Panc1 (cell line): ENCODE results near the gene IGFBP7. TPM values are rescaled to one million over a fixed set of nuclear protein-coding genes. Genes with fewer than 3 reads are reported as not detected.

Source experiments
- ATAC-seq: fragments of 200-7000 bp; cut with Tn5 transposase; 2 replicates; pipeline ENCODE4 v1.9.1; 2020; ENCODE audit warnings: mild to moderate bottlenecking, moderate library complexity
- BruUV-seq: library from RNA; stranded (reverse); fragments of 400-500 nt; replicated peaks from 2 replicates; lab custom pipeline; 2021; lab: Mats Ljungman, UMichigan
- CTCF ChIA-PET: fragments of 300-600 bp; sonication (Branson Sonifier 250); formaldehyde crosslinking; loops from one replicate; lab custom pipeline; 2022; ENCODE audit warnings: antibody characterized with exemption; lab: Charles Lee
- POLR2A ChIA-PET: fragments of 300-600 bp; sonication (Branson Sonifier 250); formaldehyde crosslinking; loops from one replicate; lab custom pipeline; 2022; ENCODE audit warnings: antibody characterized with exemption; lab: Charles Lee
- DNase-seq: peaks from one replicate; pipeline ENCODE4 v3.0.0-alpha.2; 2010; ENCODE audit warnings: low read depth, low spot score
- H3K27ac ChIP-seq: 2 replicates; pipeline ENCODE4 v1.5.1; 2011; ENCODE audit warnings: mild to moderate bottlenecking, low read length, inconsistent platforms
- H3K27me3 ChIP-seq: fragments of 200-500 bp; sonication (Bioruptor generic); 2 replicates; pipeline ENCODE4 v1.6.0; 2014; ENCODE audit warnings: low read length, inconsistent platforms; ENCODE audit not compliant: control insufficient read depth, insufficient read depth
- H3K36me3 ChIP-seq: fragments of 200-500 bp; sonication (Bioruptor generic); 2 replicates; pipeline ENCODE4 v1.5.1; 2014; ENCODE audit warnings: inconsistent platforms, mild to moderate bottlenecking, low read length, moderate library complexity; ENCODE audit not compliant: control insufficient read depth, insufficient read depth
- H3K4me1 ChIP-seq: 2 replicates; pipeline ENCODE4 v1.5.1; 2011; ENCODE audit warnings: inconsistent platforms, mild to moderate bottlenecking, low read length, moderate library complexity; ENCODE audit not compliant: control insufficient read depth, insufficient read depth
- H3K4me3 ChIP-seq, 2 experiments: 2 replicates each; pipeline ENCODE4 v1.5.1; 2011 to 2012; ENCODE audit warnings: low read depth in 2 of 2, low read length in 2 of 2, mild to moderate bottlenecking in 2 of 2, inconsistent platforms in 1 of 2, moderate library complexity in 1 of 2
- H3K9me3 ChIP-seq: fragments of 200-500 bp; sonication (Bioruptor generic); 2 replicates; pipeline ENCODE4 v1.5.1; 2014; ENCODE audit warnings: low read depth, mild to moderate bottlenecking, inconsistent platforms, low read length, moderate library complexity; ENCODE audit not compliant: control insufficient read depth, insufficient read depth
- POLR2AphosphoS5 ChIP-seq: IDR thresholded peaks from 2 replicates; pipeline ENCODE4 v1.6.1; 2012; ENCODE audit warnings: mild to moderate bottlenecking, low read depth, low read length, moderate library complexity
- REST ChIP-seq, 2 experiments: IDR thresholded peaks; 2 replicates each; pipeline ENCODE4 v1.6.1; 2011 to 2012; ENCODE audit warnings: low read depth in 2 of 2, control low read depth in 1 of 2, low read length in 1 of 2, mild to moderate bottlenecking in 1 of 2, moderate library complexity in 1 of 2; ENCODE audit not compliant: insufficient read depth in 1 of 2
- SIN3A ChIP-seq: IDR thresholded peaks from 2 replicates; pipeline ENCODE4 v1.6.1; 2012; ENCODE audit warnings: low read depth, mild to moderate bottlenecking, low read length, moderate library complexity, borderline replicate concordance; ENCODE audit not compliant: insufficient read depth
- TCF7L2 ChIP-seq: IDR thresholded peaks from 2 replicates; pipeline ENCODE4 v1.6.1; 2011; ENCODE audit warnings: mild to moderate bottlenecking, low read depth, low read length, inconsistent platforms
- in situ Hi-C: cut with HindIII; loops from 2 replicates; pipeline ENCODE4 v1.10.0; 2016; ENCODE audit warnings: low sequenced_read_pairs, low pct_unique_long_range_greater_than_20kb
- intact Hi-C: fragments of 100-400 bp; cut with micrococcal nuclease; formaldehyde crosslinking; loops from one replicate; pipeline ENCODE4 v1.10.0; 2022; ENCODE audit not compliant: unreplicated experiment
- total RNA-seq: library from RNA; stranded (reverse); gene quantifications from one replicate; pipeline ENCODE4 v1.2.1, GENCODE V29; 2021; ENCODE audit not compliant: unreplicated experiment
- TF ChIP-seq, protein P1 (sequence below): fragments of 450-650 bp; IDR thresholded peaks from 2 replicates; pipeline ENCODE4 v1.5.1; 2017; ENCODE audit warnings: mild to moderate bottlenecking

IGFBP7 gene
- total RNA-seq, 1 experiment from 2014 or later: 9.5 TPM

GRCh38 chr4:57114973-57115372 is 4.8 kb upstream of the IGFBP7 start:
- Histone ChIP-seq H3K4me3 (no peak overlapping the region), H3K9me3 (no peaks in the 10 kb centered on the region), H3K27ac (no peak overlapping the region), H3K36me3 (no peaks in the 10 kb centered on the region), H3K27me3 (peaks cover 6% of the 10 kb centered on the region; the same call in 1 of the 2 replicates), H3K4me1 (no peaks in the 10 kb centered on the region)
- intact Hi-C loops: loop anchor here (10.0 kb wide), 1 partner anchor 1070 kb away; a partner anchor contains a TSS
- no peak for TF ChIP-seq REST (IDR thresholded peaks at IDR 0.05; ENCODE audit: insufficient read depth in 1 of 2, low read depth in 2 of 2, low read length in 1 of 2)
- no peak for TF ChIP-seq TCF7L2
- TF ChIP-seq SIN3A: no peak
- TF ChIP-seq, protein P1, sequence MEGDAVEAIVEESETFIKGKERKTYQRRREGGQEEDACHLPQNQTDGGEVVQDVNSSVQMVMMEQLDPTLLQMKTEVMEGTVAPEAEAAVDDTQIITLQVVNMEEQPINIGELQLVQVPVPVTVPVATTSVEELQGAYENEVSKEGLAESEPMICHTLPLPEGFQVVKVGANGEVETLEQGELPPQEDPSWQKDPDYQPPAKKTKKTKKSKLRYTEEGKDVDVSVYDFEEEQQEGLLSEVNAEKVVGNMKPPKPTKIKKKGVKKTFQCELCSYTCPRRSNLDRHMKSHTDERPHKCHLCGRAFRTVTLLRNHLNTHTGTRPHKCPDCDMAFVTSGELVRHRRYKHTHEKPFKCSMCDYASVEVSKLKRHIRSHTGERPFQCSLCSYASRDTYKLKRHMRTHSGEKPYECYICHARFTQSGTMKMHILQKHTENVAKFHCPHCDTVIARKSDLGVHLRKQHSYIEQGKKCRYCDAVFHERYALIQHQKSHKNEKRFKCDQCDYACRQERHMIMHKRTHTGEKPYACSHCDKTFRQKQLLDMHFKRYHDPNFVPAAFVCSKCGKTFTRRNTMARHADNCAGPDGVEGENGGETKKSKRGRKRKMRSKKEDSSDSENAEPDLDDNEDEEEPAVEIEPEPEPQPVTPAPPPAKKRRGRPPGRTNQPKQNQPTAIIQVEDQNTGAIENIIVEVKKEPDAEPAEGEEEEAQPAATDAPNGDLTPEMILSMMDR: no peak
- TF ChIP-seq POLR2AphosphoS5: no peak
- no peak for DNase-seq
- BruUV-seq: no TSS peak
- ChIA-PET POLR2A (no interaction called here), CTCF (no interaction called here)
- in situ Hi-C loops: no loop called here
- ATAC-seq: no peak

DNA sequence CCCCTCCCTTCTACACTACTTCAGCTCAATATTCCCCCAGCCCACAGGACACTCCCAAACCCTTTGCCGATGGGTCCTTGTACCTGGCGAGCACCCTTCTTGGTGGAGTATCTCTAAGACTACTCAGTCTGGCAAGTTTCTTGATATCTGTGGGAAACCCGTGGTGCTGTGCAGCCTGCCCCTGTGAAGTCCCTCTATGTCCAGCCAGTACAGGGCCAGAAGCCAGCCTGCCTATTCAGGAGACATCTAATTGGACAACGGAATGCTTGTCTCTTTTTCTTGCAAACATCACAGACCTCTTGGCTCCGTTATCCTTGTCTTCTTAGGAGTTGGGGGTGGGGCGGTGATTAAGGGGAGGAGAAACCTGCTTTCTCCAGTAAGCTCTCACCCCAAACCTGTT is 3.7 kb upstream of the IGFBP7 start:
- ChIA-PET POLR2A (no interaction called here), CTCF (no interaction called here)
- Histone ChIP-seq H3K4me1 (no peaks in the 10 kb centered on the region), H3K36me3 (no peaks in the 10 kb centered on the region), H3K4me3 (no peak overlapping the region), H3K27me3 (peaks cover 8% of the 10 kb centered on the region; the same call in 1 of the 2 replicates), H3K9me3 (no peaks in the 10 kb centered on the region), H3K27ac (no peak overlapping the region)
- no TSS peak for BruUV-seq
- no peak for DNase-seq
- in situ Hi-C loops (no loop called here), intact Hi-C loops (loop anchor here (10.0 kb wide), 1 partner anchor 1069 kb away; a partner anchor contains a TSS)
- no peak for ATAC-seq
- TF ChIP-seq REST (IDR thresholded peaks at IDR 0.05; ENCODE audit: insufficient read depth in 1 of 2, low read depth in 2 of 2, low read length in 1 of 2) (no peak), SIN3A (no peak), TCF7L2 (no peak)
- TF ChIP-seq, protein P1: no peak
